HEK293 (cell line): ENCODE data around the gene SLC10A7.

Experiments used
- CTCF ChIA-PET: fragments of 350-600 bp; formaldehyde crosslinking; extraction: SDS; loops from one replicate; lab custom pipeline; 2021; ENCODE audit warnings: antibody characterized with exemption; lab: Yijun Ruan, JAX
- POLR2A ChIA-PET: fragments of 300-600 bp; formaldehyde crosslinking; extraction: SDS; loops from one replicate; lab custom pipeline; 2020; ENCODE audit warnings: antibody characterized with exemption, inconsistent platforms; lab: Yijun Ruan, JAX
- H3K27ac ChIP-seq: fragments of 200-500 bp; sonication (Bioruptor generic); 2 replicates; pipeline ENCODE4 v1.5.1; 2014; ENCODE audit warnings: low read depth, low read length, control low read depth, inconsistent platforms; ENCODE audit errors: extremely low read depth
- H3K36me3 ChIP-seq, 2 experiments: fragments of 200-500 bp in 1 of 2; sonication (Bioruptor generic) in 1 of 2; 1 replicate in 1 of 2; 2 replicates in 1 of 2; pipeline ENCODE4 v1.5.1; 2014 to 2017; ENCODE audit warnings: inconsistent platforms in 2 of 2, low read length in 2 of 2; ENCODE audit not compliant: control insufficient read depth in 2 of 2, insufficient read depth in 1 of 2
- H3K4me1 ChIP-seq: fragments of 200-500 bp; sonication (Bioruptor generic); 2 replicates; pipeline ENCODE4 v1.5.1; 2014; ENCODE audit warnings: mild to moderate bottlenecking, low read length, inconsistent platforms; ENCODE audit not compliant: control insufficient read depth, insufficient read depth
- H3K4me3 ChIP-seq: 2 replicates; pipeline ENCODE4 v1.5.1; 2011; ENCODE audit warnings: low read depth, mild to moderate bottlenecking, control low read depth, low read length, moderate library complexity
- H3K9me3 ChIP-seq: fragments of 200-500 bp; sonication (Bioruptor generic); 2 replicates; pipeline ENCODE4 v1.5.1; 2014; ENCODE audit warnings: low read depth, low read length, inconsistent platforms; ENCODE audit not compliant: control insufficient read depth, insufficient read depth
- OVOL3 ChIP-seq: fragments of 450-650 bp; formaldehyde crosslinking; IDR thresholded peaks from 2 replicates; pipeline ENCODE4 v1.5.1; 2016; ENCODE audit warnings: missing biosample characterization, missing genetic modification characterization
- TCF7L2 ChIP-seq: IDR thresholded peaks from 2 replicates; pipeline ENCODE4 v1.6.1; 2011; ENCODE audit warnings: low read depth, mild to moderate bottlenecking, inconsistent platforms, low read length, moderate library complexity, borderline replicate concordance
- ZBTB44 ChIP-seq: fragments of 450-650 bp; IDR thresholded peaks from 2 replicates; pipeline ENCODE4 v1.5.1; 2018; ENCODE audit warnings: missing biosample characterization, mild to moderate bottlenecking, missing genetic modification characterization
- ZNF114 ChIP-seq: fragments of 450-650 bp; formaldehyde crosslinking; IDR thresholded peaks from 2 replicates; pipeline ENCODE4 v1.5.0; 2017; ENCODE audit warnings: missing biosample characterization, missing genetic modification characterization
- ZNF155 ChIP-seq: fragments of 450-650 bp; formaldehyde crosslinking; IDR thresholded peaks from 2 replicates; pipeline ENCODE4 v1.5.1; 2016; ENCODE audit warnings: missing biosample characterization, missing genetic modification characterization
- ZNF157 ChIP-seq: fragments of 450-650 bp; formaldehyde crosslinking; IDR thresholded peaks from 2 replicates; pipeline ENCODE4 v1.5.1; 2016; ENCODE audit warnings: missing biosample characterization, missing genetic modification characterization
- ZNF280C ChIP-seq: fragments of 450-650 bp; formaldehyde crosslinking; IDR thresholded peaks from 2 replicates; pipeline ENCODE4 v1.5.1; 2016; ENCODE audit warnings: missing biosample characterization, missing genetic modification characterization
- ZNF302 ChIP-seq: fragments of 450-650 bp; formaldehyde crosslinking; IDR thresholded peaks from 2 replicates; pipeline ENCODE4 v1.5.1; 2016; ENCODE audit warnings: missing biosample characterization, missing genetic modification characterization, low read depth
- ZNF37A ChIP-seq: fragments of 450-650 bp; IDR thresholded peaks from 2 replicates; pipeline ENCODE4 v1.5.1; 2018; ENCODE audit warnings: missing biosample characterization, missing genetic modification characterization
- ZNF426 ChIP-seq: fragments of 450-650 bp; formaldehyde crosslinking; IDR thresholded peaks from 2 replicates; pipeline ENCODE4 v1.5.1; 2017; ENCODE audit warnings: missing biosample characterization, missing genetic modification characterization, mild to moderate bottlenecking, inconsistent platforms, moderate library complexity
- ZNF473 ChIP-seq: fragments of 450-650 bp; formaldehyde crosslinking; IDR thresholded peaks from 2 replicates; pipeline ENCODE4 v1.5.1; 2017; ENCODE audit warnings: missing biosample characterization, missing genetic modification characterization
- ZNF513 ChIP-seq: fragments of 450-650 bp; IDR thresholded peaks from 2 replicates; pipeline ENCODE4 v1.5.1; 2018; ENCODE audit warnings: missing biosample characterization, missing genetic modification characterization
- ZNF529 ChIP-seq: fragments of 450-650 bp; formaldehyde crosslinking; IDR thresholded peaks from 2 replicates; pipeline ENCODE4 v1.5.1; 2017; ENCODE audit warnings: missing genetic modification characterization, missing biosample characterization; ENCODE audit not compliant: insufficient replicate concordance
- ZNF660 ChIP-seq: fragments of 450-650 bp; IDR thresholded peaks from 2 replicates; pipeline ENCODE4 v1.5.1; 2018; ENCODE audit warnings: missing biosample characterization, mild to moderate bottlenecking, missing genetic modification characterization
- ZNF664 ChIP-seq: fragments of 450-650 bp; formaldehyde crosslinking; IDR thresholded peaks from 2 replicates; pipeline ENCODE4 v1.5.1; 2016; ENCODE audit warnings: missing biosample characterization, missing genetic modification characterization
- ZSCAN16 ChIP-seq: fragments of 450-650 bp; formaldehyde crosslinking; IDR thresholded peaks from 2 replicates; pipeline ENCODE4 v1.5.1; 2016; ENCODE audit warnings: missing biosample characterization, missing genetic modification characterization

SLC10A7 gene

GRCh38 chr4:146428298-146428697 is 93.4 kb downstream of the SLC10A7 start:
- H3K4me1 ChIP-seq, result no peaks in the 10 kb centered on the region
- CTCF ChIA-PET, result no interaction called here
- POLR2A ChIA-PET, result no interaction called here
- no peaks in the 10 kb centered on the region for H3K9me3 ChIP-seq
- TF ChIP-seq ZNF280C (tag by site-specific recombination) (no peak), OVOL3 (no peak), ZBTB44 (tag by site-specific recombination) (no peak), ZNF37A (tag by site-specific recombination) (no peak), ZNF660 (tag by site-specific recombination) (no peak), ZNF664 (tag by site-specific recombination) (0 out of 2 replicates have a peak, but pooled peaks have one; percentile 31), TCF7L2 (no peak), ZNF473 (tag by site-specific recombination) (no peak)
- no peak overlapping the region for H3K4me3 ChIP-seq
- no peaks in the 10 kb centered on the region for H3K36me3 ChIP-seq
- H3K27ac ChIP-seq, result no peak overlapping the region

GRCh38 chr4:146417822-146418221 is 103.9 kb downstream of the SLC10A7 start:
- H3K9me3 ChIP-seq, result no peaks in the 10 kb centered on the region
- no peak overlapping the region for H3K4me3 ChIP-seq
- CTCF ChIA-PET, result no interaction called here
- POLR2A ChIA-PET, result no interaction called here
- TF ChIP-seq ZNF157 (no peak), ZNF302 (tag by site-specific recombination) (no peak), ZNF155 (tag by site-specific recombination) (no peak), ZNF513 (peak; percentile 91)
- no peaks in the 10 kb centered on the region for H3K4me1 ChIP-seq
- no peaks in the 10 kb centered on the region for H3K36me3 ChIP-seq
- H3K27ac ChIP-seq, result no peak overlapping the region

- no peaks in the 10 kb centered on the region for H3K36me3 ChIP-seq
- CTCF ChIA-PET, result no interaction called here
Observed at GRCh38 chr4:146415829-146416228, 105.9 kb downstream of the SLC10A7 start.

GRCh38 chr4:146407669-146408084 is 114.1 kb downstream of the SLC10A7 start:
- H3K27ac ChIP-seq, result no peak overlapping the region
- H3K9me3 ChIP-seq, result no peaks in the 10 kb centered on the region
- CTCF ChIA-PET, result no interaction called here
- POLR2A ChIA-PET, result no interaction called here
- no peak overlapping the region for H3K4me3 ChIP-seq
- TF ChIP-seq ZSCAN16 (peak; percentile 48; the same call in 1 of the 2 replicates), ZNF529 (tag by site-specific recombination) (no peak), ZNF426 (tag by site-specific recombination) (no peak)
- TF ChIP-seq, all 188 proteins: peak for 1
- H3K4me1 ChIP-seq, result no peaks in the 10 kb centered on the region
- H3K36me3 ChIP-seq, result no peaks in the 10 kb centered on the region

More at GRCh38 chr4:146415829-146416228, 105.9 kb downstream of the SLC10A7 start:
- Histone ChIP-seq H3K4me1 (no peaks in the 10 kb centered on the region), H3K27ac (no peak overlapping the region), H3K4me3 (no peak overlapping the region), H3K9me3 (no peaks in the 10 kb centered on the region)
- TF ChIP-seq ZNF114 (tag by site-specific recombination), result no peak
- POLR2A ChIA-PET, result no interaction called here
